BJ (cell line): ENCODE measurements around the gene LY6G6D. TPM values are rescaled to one million over a fixed set of nuclear protein-coding genes. Genes with fewer than 3 reads are reported as not detected.

Source experiments
- CTCF ChIA-PET: fragments of 350-600 bp; formaldehyde crosslinking; extraction: SDS; loops from one replicate; lab custom pipeline; 2021; ENCODE audit warnings: antibody characterized with exemption, inconsistent platforms; lab: Yijun Ruan, JAX
- POLR2A ChIA-PET: fragments of 300-600 bp; sonication (Branson Sonifier 250); formaldehyde crosslinking; extraction: SDS; loops from one replicate; lab custom pipeline; 2021; ENCODE audit warnings: antibody characterized with exemption; lab: Charles Lee
- DNase-seq: peaks from one replicate; pipeline ENCODE4 v3.0.0-alpha.2; 2011; ENCODE audit warnings: low read depth
- H3K27me3 ChIP-seq: 2 replicates; pipeline ENCODE4 v1.6.0; 2011; ENCODE audit warnings: low read length; ENCODE audit not compliant: control insufficient read depth, insufficient read depth
- H3K36me3 ChIP-seq: 2 replicates; pipeline ENCODE4 v1.5.1; 2011; ENCODE audit warnings: low read length; ENCODE audit not compliant: control insufficient read depth, insufficient read depth
- H3K4me3 ChIP-seq: 2 replicates; pipeline ENCODE4 v1.5.1; 2011; ENCODE audit warnings: low read depth, mild to moderate bottlenecking, control low read depth, low read length
- polyA plus RNA-seq: library from polyadenylated mRNA; depleted of rRNA; stranded (reverse); fragments of >200 nt; gene quantifications from 2 replicates; pipeline ENCODE4 v1.2.3, GENCODE V29; 2011
- TF ChIP-seq, protein P1 (sequence below): IDR thresholded peaks from 2 replicates; pipeline ENCODE4 v1.5.1; 2011; ENCODE audit warnings: low read depth, mild to moderate bottlenecking, control low read depth, inconsistent platforms, low read length, moderate library complexity; ENCODE audit not compliant: insufficient read depth

Gene LY6G6D
- polyA plus RNA-seq, 1 experiment: not detected

- no peak for DNase-seq
- ChIA-PET POLR2A (no interaction called here), CTCF (interaction anchor here (0.6 to 4.6 kb wide), 3 partner anchors 7 to 102 kb away, joined by 3 to 28 read pairs (median 8); partner anchors contain the start of gene LY6G6C)
- TF ChIP-seq, protein P1, sequence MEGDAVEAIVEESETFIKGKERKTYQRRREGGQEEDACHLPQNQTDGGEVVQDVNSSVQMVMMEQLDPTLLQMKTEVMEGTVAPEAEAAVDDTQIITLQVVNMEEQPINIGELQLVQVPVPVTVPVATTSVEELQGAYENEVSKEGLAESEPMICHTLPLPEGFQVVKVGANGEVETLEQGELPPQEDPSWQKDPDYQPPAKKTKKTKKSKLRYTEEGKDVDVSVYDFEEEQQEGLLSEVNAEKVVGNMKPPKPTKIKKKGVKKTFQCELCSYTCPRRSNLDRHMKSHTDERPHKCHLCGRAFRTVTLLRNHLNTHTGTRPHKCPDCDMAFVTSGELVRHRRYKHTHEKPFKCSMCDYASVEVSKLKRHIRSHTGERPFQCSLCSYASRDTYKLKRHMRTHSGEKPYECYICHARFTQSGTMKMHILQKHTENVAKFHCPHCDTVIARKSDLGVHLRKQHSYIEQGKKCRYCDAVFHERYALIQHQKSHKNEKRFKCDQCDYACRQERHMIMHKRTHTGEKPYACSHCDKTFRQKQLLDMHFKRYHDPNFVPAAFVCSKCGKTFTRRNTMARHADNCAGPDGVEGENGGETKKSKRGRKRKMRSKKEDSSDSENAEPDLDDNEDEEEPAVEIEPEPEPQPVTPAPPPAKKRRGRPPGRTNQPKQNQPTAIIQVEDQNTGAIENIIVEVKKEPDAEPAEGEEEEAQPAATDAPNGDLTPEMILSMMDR: no peak
- peak overlapping the region; percentile 88 for H3K4me3 ChIP-seq
- peaks cover 17% of the 10 kb centered on the region for H3K36me3 ChIP-seq
- no peaks in the 10 kb centered on the region for H3K27me3 ChIP-seq
Measured at GRCh38 chr6:31727717-31728671, 12.8 kb downstream of the LY6G6D start.

DNA sequence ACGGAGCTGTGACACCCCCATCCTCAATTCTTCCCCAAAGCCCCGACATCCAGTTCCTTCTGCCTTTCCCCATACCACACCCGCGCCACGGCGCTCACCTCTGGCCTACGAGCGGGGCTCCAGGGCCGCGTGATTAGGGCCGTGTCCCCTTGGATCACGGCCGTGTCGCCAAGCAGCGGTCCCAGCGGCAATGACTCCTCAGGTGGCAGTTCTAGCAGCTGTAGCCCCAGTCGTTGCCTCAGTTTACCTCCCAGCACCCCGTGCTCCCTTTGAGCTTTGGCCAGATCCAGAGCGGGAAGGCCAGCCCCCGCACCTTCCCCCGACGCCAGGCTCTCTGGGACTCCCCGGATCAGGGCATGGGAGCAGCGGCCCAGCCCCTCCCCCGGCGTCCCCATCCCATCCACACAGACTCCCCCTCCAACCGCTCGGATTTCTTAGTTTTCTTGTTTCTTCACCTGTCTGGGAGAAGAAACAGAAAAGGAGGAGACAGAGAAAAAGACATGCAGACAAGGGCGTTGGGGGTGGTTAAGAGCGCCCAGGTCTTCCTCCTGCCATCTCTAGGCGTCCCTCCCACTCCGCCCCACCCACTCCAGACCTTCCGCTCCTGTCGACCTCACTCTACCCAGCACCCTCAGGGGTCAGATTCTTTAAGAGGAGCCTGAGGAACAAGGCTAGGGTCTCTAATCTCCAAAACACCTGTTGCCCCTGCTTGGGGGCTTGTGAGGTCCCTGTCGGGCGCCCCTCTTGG is 13.8 kb downstream of the LY6G6D start, which contains the start of gene DDAH2:
Gene DDAH2 (minus strand): TSS at position 533 of the 748 bp plus-strand sequence. CDS start 138 bp downstream, at position 395.
- H3K4me3 ChIP-seq: peak within 1 kb of the TSS; percentile 88
- H3K27me3 ChIP-seq: no peaks in the 10 kb centered on the region
- ChIA-PET CTCF (interaction anchor here (0.6 to 4.6 kb wide), 15 partner anchors 8 to 142 kb away, joined by 3 to 28 read pairs (median 6); partner anchors contain the start of genes LY6G6C, LY6G6D, MSH5 and VARS1), POLR2A (interaction anchor here (0.9 kb wide), 1 partner anchor 11 kb away, joined by 3 read pairs; the partner anchor contains the start of gene MSH5)
- no peak for DNase-seq
- TF ChIP-seq, protein P1: peak; percentile 55
- H3K36me3 ChIP-seq: peaks cover 25% of the 10 kb centered on the region

- peaks cover 26% of the 10 kb centered on the region for H3K36me3 ChIP-seq
Measured at GRCh38 chr6:31729515-31729978, 14.4 kb downstream of the LY6G6D start.

GRCh38 chr6:31729979-31730630 is 15.0 kb downstream of the LY6G6D start:
- Histone ChIP-seq H3K27me3 (no peaks in the 10 kb centered on the region), H3K36me3 (peaks cover 26% of the 10 kb centered on the region), H3K4me3 (peak overlapping the region; percentile 88)
- peak; percentile 53 for DNase-seq
- POLR2A ChIA-PET: interaction anchor here (0.5 to 0.9 kb wide), 3 partner anchors 8 to 244 kb away, joined by 3 to 6 read pairs (median 4); no protein-coding TSS in a partner anchor
- TF ChIP-seq, protein P1: peak; percentile 21; the same call in 1 of the 2 replicates
- CTCF ChIA-PET: interaction anchor here (0.6 to 4.6 kb wide), 17 partner anchors 8 to 141 kb away, joined by 3 to 28 read pairs (median 5); partner anchors contain the start of genes LSM2, LY6G6C, LY6G6D and MSH5

More at GRCh38 chr6:31729515-31729978, 14.4 kb downstream of the LY6G6D start:
- Histone ChIP-seq H3K4me3 (peak overlapping the region; percentile 88), H3K27me3 (no peaks in the 10 kb centered on the region)
- CTCF ChIA-PET: interaction anchor here (0.6 to 4.6 kb wide), 16 partner anchors 8 to 141 kb away, joined by 3 to 28 read pairs (median 6); partner anchors contain the start of genes LY6G6C, LY6G6D, MSH5 and VARS1
- POLR2A ChIA-PET: interaction anchor here (0.5 to 0.9 kb wide), 3 partner anchors 8 to 244 kb away, joined by 3 to 6 read pairs (median 4); partner anchors contain the start of gene MSH5
- TF ChIP-seq, protein P1: no peak
- DNase-seq: peak; percentile 58
